Measurements from ENCODE around the gene IFNL1. TPM values are rescaled to one million over a fixed set of nuclear protein-coding genes. Genes with fewer than 3 reads are reported as not detected.

The IFNL1 gene
- total RNA-seq, 1 donor from 2014 or later, result not detected

DNA sequence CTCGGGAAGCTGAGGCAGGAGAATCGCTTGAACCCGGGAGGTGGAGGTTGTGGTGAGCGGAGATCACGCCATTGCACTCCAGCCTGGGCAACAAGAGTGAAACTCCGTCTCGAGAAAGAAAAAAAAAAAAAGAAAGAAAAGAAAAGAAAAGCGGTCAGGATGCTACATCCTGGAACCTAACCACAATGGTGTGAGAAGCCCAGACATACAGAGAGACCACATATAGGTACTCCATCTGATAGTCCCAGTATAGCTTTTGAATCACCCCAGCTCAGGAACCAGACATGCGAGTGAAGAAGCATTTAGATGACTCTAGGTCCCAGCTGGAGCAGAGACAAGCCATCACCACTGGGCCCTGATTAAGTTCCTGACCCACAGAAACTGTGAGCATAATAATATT, 3.2 kb downstream of the IFNL1 start:
- Mint-ChIP-seq H3K4me1 (ENCODE audit: unreplicated experiment) (peaks cover 7% of the 10 kb centered on the region), H3K36me3 (no peaks in the 10 kb centered on the region), H3K9me3 (no peaks in the 10 kb centered on the region), H3K4me3 (no peak overlapping the region), H3K27me3 (peaks cover 32% of the 10 kb centered on the region), H3K27ac (no peak overlapping the region)
- TF ChIP-seq, protein P1, sequence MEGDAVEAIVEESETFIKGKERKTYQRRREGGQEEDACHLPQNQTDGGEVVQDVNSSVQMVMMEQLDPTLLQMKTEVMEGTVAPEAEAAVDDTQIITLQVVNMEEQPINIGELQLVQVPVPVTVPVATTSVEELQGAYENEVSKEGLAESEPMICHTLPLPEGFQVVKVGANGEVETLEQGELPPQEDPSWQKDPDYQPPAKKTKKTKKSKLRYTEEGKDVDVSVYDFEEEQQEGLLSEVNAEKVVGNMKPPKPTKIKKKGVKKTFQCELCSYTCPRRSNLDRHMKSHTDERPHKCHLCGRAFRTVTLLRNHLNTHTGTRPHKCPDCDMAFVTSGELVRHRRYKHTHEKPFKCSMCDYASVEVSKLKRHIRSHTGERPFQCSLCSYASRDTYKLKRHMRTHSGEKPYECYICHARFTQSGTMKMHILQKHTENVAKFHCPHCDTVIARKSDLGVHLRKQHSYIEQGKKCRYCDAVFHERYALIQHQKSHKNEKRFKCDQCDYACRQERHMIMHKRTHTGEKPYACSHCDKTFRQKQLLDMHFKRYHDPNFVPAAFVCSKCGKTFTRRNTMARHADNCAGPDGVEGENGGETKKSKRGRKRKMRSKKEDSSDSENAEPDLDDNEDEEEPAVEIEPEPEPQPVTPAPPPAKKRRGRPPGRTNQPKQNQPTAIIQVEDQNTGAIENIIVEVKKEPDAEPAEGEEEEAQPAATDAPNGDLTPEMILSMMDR (conservative IDR thresholded peaks at IDR 0.05), result no peak
- no peak for DNase-seq (ENCODE audit: extremely low spot score, unreplicated experiment)

DNA sequence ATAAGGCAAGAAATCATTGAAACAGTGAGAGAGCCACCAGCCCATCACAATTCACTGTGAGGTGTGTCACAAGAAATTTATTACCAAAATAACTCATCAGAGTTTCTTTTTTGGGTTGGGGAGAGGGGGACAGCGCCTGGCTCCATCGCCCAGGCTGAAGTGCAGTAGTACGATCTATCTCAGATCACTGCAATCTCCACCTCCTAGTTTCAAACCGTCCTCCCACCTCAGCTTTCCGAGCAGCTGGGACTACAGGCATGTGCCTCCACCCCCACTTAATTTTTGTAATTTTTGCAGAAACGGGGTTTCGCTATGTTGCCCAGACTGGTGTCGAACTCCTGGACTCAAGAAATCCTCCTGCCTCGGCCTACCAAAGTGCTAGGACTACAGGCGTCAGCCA, 3.6 kb downstream of the IFNL1 start:
- H3K27ac Mint-ChIP-seq, result no peak overlapping the region

DNA sequence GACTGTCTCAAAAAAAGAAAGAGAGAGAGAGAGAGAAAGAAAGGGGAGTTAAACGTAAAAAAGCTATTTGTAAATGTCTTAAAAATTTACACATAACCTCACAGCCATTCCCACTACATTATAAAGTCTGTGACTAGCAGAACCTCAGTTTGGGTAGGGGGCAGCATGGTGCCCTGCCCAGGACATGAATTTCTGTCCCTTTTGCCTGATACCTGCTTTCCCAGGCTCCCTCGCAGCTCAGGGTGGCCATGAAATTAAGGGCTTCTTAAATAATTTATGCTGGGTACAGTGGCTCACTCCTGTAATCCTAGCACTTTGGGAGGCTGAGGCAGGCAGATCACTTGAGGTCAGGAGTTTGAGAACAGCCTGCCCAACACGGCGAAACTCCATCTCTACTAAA, 4.8 kb downstream of the IFNL1 start:
- Mint-ChIP-seq H3K9me3 (no peaks in the 10 kb centered on the region), H3K27ac (no peak overlapping the region), H3K27me3 (peaks cover 41% of the 10 kb centered on the region), H3K36me3 (no peaks in the 10 kb centered on the region), H3K4me3 (no peak overlapping the region), H3K4me1 (ENCODE audit: unreplicated experiment) (peaks cover 16% of the 10 kb centered on the region)
- TF ChIP-seq, protein P1 (conservative IDR thresholded peaks at IDR 0.05), result no peak
- DNase-seq (ENCODE audit: extremely low spot score, unreplicated experiment), result no peak

More for the DNA sequence above, 3.6 kb downstream of the IFNL1 start:
- DNase-seq (ENCODE audit: extremely low spot score, unreplicated experiment), result no peak
- TF ChIP-seq, protein P1 (conservative IDR thresholded peaks at IDR 0.05), result no peak
- Mint-ChIP-seq H3K4me3 (no peak overlapping the region), H3K9me3 (no peaks in the 10 kb centered on the region), H3K36me3 (no peaks in the 10 kb centered on the region), H3K27me3 (peaks cover 34% of the 10 kb centered on the region), H3K4me1 (ENCODE audit: unreplicated experiment) (peaks cover 7% of the 10 kb centered on the region)

DNA sequence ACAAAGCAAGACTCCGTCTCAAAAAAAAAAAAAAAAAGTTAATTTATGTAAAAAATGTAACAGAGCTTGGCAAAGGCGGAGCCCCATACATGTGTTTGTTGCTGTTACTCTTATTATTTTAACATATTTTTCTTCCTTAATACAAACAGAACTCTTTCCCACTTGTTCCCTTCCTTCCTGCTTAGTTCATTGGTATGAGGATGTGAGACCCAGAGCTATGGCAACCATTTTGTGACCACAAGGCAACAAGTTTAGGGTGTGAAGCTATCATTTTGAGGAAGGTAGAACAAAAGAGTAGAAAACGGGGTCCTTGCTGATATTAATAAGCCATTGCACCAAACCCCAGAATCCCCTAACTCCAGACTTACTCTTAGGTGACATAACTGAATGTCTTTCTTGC, 5.4 kb downstream of the IFNL1 start:
- peaks cover 21% of the 10 kb centered on the region for H3K4me1 Mint-ChIP-seq (ENCODE audit: unreplicated experiment)
- H3K36me3 Mint-ChIP-seq, result no peaks in the 10 kb centered on the region
- H3K27me3 Mint-ChIP-seq, result peaks cover 44% of the 10 kb centered on the region
- no peaks in the 10 kb centered on the region for H3K9me3 Mint-ChIP-seq
- no peak for DNase-seq (ENCODE audit: extremely low spot score, unreplicated experiment)
- H3K4me3 Mint-ChIP-seq, result no peak overlapping the region
- TF ChIP-seq, protein P1 (conservative IDR thresholded peaks at IDR 0.05), result no peak
- no peak overlapping the region for H3K27ac Mint-ChIP-seq

DNA sequence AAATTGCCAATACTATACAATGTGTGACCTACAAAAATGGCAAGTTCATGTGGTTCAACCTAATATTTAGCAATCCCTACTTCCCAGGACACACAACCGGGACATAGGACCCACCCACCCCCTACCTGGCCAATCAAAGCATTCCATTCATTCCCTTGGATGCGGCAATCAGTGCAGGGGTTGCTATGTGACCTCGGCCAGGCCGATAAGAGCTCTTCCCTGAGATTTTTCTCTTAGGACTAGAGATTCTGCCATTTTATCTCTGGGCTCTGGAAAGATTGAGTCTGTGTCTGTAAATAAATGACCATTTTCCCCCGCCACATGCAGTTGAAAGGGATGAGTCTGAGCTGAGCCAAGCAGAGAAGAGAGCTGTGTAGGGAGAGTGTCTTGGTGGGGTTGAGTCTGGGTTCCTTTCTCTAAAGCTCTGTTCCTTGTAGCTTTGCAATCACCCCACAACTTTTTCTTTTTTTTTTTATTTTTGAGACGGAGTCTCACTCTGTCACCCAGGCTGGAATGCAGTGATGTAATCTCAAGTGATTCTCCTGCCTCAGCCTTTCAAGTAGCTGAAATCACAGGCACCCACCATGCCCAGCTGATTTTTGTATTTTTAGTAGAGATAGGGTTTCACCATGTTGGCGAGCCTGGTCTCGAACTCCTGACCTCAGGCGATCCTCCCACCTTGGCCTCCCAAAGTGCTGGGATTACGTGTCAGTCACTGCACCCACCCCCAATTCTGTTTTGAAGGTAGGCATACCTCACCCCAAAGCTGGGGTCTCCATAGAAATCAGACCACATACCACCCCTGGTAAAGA, 7.4 kb downstream of the IFNL1 start:
- Mint-ChIP-seq H3K27me3 (peaks cover 47% of the 10 kb centered on the region), H3K4me3 (no peak overlapping the region), H3K4me1 (ENCODE audit: unreplicated experiment) (peaks cover 26% of the 10 kb centered on the region), H3K9me3 (no peaks in the 10 kb centered on the region), H3K27ac (no peak overlapping the region), H3K36me3 (peaks cover under 1% of the 10 kb centered on the region)
- no peak for DNase-seq (ENCODE audit: extremely low spot score, unreplicated experiment)
- TF ChIP-seq, protein P1 (conservative IDR thresholded peaks at IDR 0.05), result no peak

All from type B pancreatic cell (in vitro differentiated cells).